DND-41 (cell line): Measurements from ENCODE around the gene IL1RL2.

Source experiments
- CTCF ChIP-seq: IDR thresholded peaks from 2 replicates; pipeline ENCODE4 v1.5.1; 2012; ENCODE audit warnings: borderline replicate concordance, low read length, moderate library complexity, mild to moderate bottlenecking; ENCODE audit not compliant: poor library complexity, severe bottlenecking; ENCODE audit errors: extremely low read depth
- EZH2 ChIP-seq: IDR thresholded peaks from 3 replicates; pipeline ENCODE4 v1.6.1; 2012; ENCODE audit warnings: borderline replicate concordance, low read depth, mild to moderate bottlenecking, moderate library complexity, low read length, inconsistent platforms; ENCODE audit not compliant: severe bottlenecking

- TF ChIP-seq CTCF (no peak), EZH2 (no peak)
Observed at GRCh38 chr2:102180687-102180999, 6.2 kb upstream of the IL1RL2 start.
